Measurements from ENCODE around the gene OPA1. TPM values are rescaled to one million over a fixed set of nuclear protein-coding genes. Genes with fewer than 3 reads are reported as not detected.

The OPA1 gene
- total and polyA plus RNA-seq, 2 of the 4 experiments (the other 2 are of a cell fraction), result 17.8 to 73.7 TPM

GRCh38 chr3:193637831-193638230 lies 44.8 kb downstream of the OPA1 start:
- no TSS peak for BruUV-seq (replicated peaks)
- H3K79me1 ChIP-seq (ENCODE audit: low read depth in 1 of 2, low read length in 2 of 2), result peaks cover 3% of the 10 kb centered on the region in 2 experiments; a peak in 1 of 4 replicates
- H2BK120ac ChIP-seq (ENCODE audit: low read depth, low read length), result no peak overlapping the region
- no peak overlapping the region for H2BK5ac ChIP-seq (ENCODE audit: low read depth, low read length, poor library complexity, severe bottlenecking)
- H2AK5ac ChIP-seq (ENCODE audit: low read depth, low read length), result no peak overlapping the region
- H3K18ac ChIP-seq (ENCODE audit: low read depth, low read length), result no peak overlapping the region
- no peak overlapping the region for H3K27ac ChIP-seq (ENCODE audit: insufficient read depth, low read length)
- intact Hi-C loops (cut with micrococcal nuclease), result no loop called here
- no peaks in the 10 kb centered on the region for H3K9me1 ChIP-seq (ENCODE audit: insufficient read depth, low read length)
- H3K9me3 ChIP-seq (ENCODE audit: control insufficient read depth, insufficient read depth, low read length), result no peaks in the 10 kb centered on the region
- ChIA-PET POLR2A (ENCODE audit: unreplicated experiment) (no interaction called here), CTCF (interaction anchor here (1.2 to 1.3 kb wide), 2 partner anchors 10 to 12 kb away, joined by 3 to 5 read pairs; no protein-coding TSS in a partner anchor)
- dilution Hi-C loops (cut with HindIII; ENCODE audit: low sequenced_read_pairs, unreplicated experiment), result no loop called here
- H3K23ac ChIP-seq (ENCODE audit: low read depth, low read length), result no peak overlapping the region
- no peak overlapping the region for H3K56ac ChIP-seq (ENCODE audit: extremely low read depth, insufficient read depth, low read length)
- in situ Hi-C loops (cut with MboI; ENCODE audit: low sequenced_read_pairs), result no loop called here
- no peak overlapping the region for H4K91ac ChIP-seq (ENCODE audit: insufficient read depth, low read depth, low read length)
- no peak overlapping the region for H2BK20ac ChIP-seq (ENCODE audit: low read depth, low read length)
- ATAC-seq (ENCODE audit: low read depth), result no peak
- H2AK9ac ChIP-seq (replicated peaks; ENCODE audit: low read depth, low read length, poor library complexity), result no peak overlapping the region
- 94% methylated on average over 3 of the region's 3 CpGs; no CpG with 5 or more reads in 1 of the 2 experiments for WGBS, 2 experiments (ENCODE audit: extremely low coverage in 2 of 2, insufficient read length in 1 of 2)
- peaks cover 10% of the 10 kb centered on the region for H3K36me3 ChIP-seq (ENCODE audit: control insufficient read depth, insufficient read depth, low read length)
- DNase-seq, result no peak
- H2BK15ac ChIP-seq (ENCODE audit: low read depth, low read length), result no peak overlapping the region
- no peak overlapping the region for H2AFZ ChIP-seq (replicated peaks; ENCODE audit: low read length, poor library complexity)
- no peaks in the 10 kb centered on the region for H3K27me3 ChIP-seq (ENCODE audit: control insufficient read depth, insufficient read depth, low read length)
- no peak for TF ChIP-seq RAD21 (IDR thresholded peaks at IDR 0.05; ENCODE audit: low read length)
- no peak for TF ChIP-seq CTCF (conservative IDR thresholded peaks at IDR 0.05; ENCODE audit: low read depth, low read length)
- TF ChIP-seq USF2 (IDR thresholded peaks at IDR 0.05; ENCODE audit: low read depth, low read length), result no peak
- TF ChIP-seq MAFK (IDR thresholded peaks at IDR 0.05; ENCODE audit: low read depth, low read length), result no peak
- no peak for TF ChIP-seq MAZ (IDR thresholded peaks at IDR 0.05; ENCODE audit: borderline replicate concordance, low read depth, low read length)
- no peak for TF ChIP-seq NFE2L2 (IDR thresholded peaks at IDR 0.05; ENCODE audit: low read depth, low read length)
- no peak for TF ChIP-seq ELK1 (IDR thresholded peaks at IDR 0.05; ENCODE audit: borderline replicate concordance, low read depth, low read length)
- no peak for TF ChIP-seq BHLHE40 (IDR thresholded peaks at IDR 0.05; ENCODE audit: low read depth, low read length)
- TF ChIP-seq RCOR1 (IDR thresholded peaks at IDR 0.05; ENCODE audit: insufficient replicate concordance, low read length), result no peak
- TF ChIP-seq POLR2A (IDR thresholded peaks at IDR 0.05; ENCODE audit: low read depth, low read length), result no peak
- no peak for TF ChIP-seq FOS (IDR thresholded peaks at IDR 0.05; ENCODE audit: low read depth, low read length)
- no peak for TF ChIP-seq CHD1 (IDR thresholded peaks at IDR 0.05; ENCODE audit: low read depth, low read length)
- no peak for TF ChIP-seq MXI1 (IDR thresholded peaks at IDR 0.05; ENCODE audit: borderline replicate concordance, low read depth, low read length)
- H4K8ac ChIP-seq (ENCODE audit: low read depth in 2 of 2, low read length in 2 of 2), result no peak overlapping the region
- peaks cover 3% of the 10 kb centered on the region; the same call in 1 of the 2 replicates for H3K4me1 ChIP-seq (ENCODE audit: control insufficient read depth, insufficient read depth, low read length)
- H4K5ac ChIP-seq (ENCODE audit: low read depth, low read length), result no peak overlapping the region
- no peak overlapping the region for H3K14ac ChIP-seq (replicated peaks; ENCODE audit: low read depth, low read length)
- no peak overlapping the region for H3K4me2 ChIP-seq (ENCODE audit: low read depth, low read length)
- no peak overlapping the region for H3K9ac ChIP-seq (ENCODE audit: low read depth, low read length)
- H4K20me1 ChIP-seq (ENCODE audit: insufficient read depth, low read length), result no peaks in the 10 kb centered on the region
- H3K4me3 ChIP-seq (ENCODE audit: insufficient read depth, low read depth, low read length), result no peak overlapping the region
- no peak overlapping the region for H3K4ac ChIP-seq (ENCODE audit: low read depth, low read length)
